Cardiac septum (tissue), 1 donor: ENCODE results near the gene DNAJC28. TPM values are rescaled to one million over a fixed set of nuclear protein-coding genes. Genes with fewer than 3 reads are reported as not detected.
"Not testable (repeated sequence)": the region's sequence is repeated elsewhere in the genome, so short reads cannot be mapped to it uniquely, and the experiment has no call there.

Source experiments
- DNase-seq: peaks from one replicate; pipeline ENCODE4 v3.0.0-alpha.2; 2020; ENCODE audit warnings: low spot score
- intact Hi-C: fragments of 100-400 bp; cut with DNase I; formaldehyde crosslinking; loops from one replicate; pipeline ENCODE4 v1.14.0; 2022
- long read RNA-seq: library from polyadenylated mRNA; unstranded; transcript quantifications from one replicate; pipeline ENCODE4 v2.0.0, GENCODE V29; 2021
- total RNA-seq: library from RNA; stranded (reverse); fragmentation: NEBNext Ultra II Directional; extraction: Animal tissue kit (Norgen Biotek cat#: 25700); gene quantifications from one replicate; pipeline ENCODE4 v1.2.1, GENCODE V29; 2021
- donor health status: DM: no; HTN: no; CAD: no.

DNAJC28 gene, protein sequence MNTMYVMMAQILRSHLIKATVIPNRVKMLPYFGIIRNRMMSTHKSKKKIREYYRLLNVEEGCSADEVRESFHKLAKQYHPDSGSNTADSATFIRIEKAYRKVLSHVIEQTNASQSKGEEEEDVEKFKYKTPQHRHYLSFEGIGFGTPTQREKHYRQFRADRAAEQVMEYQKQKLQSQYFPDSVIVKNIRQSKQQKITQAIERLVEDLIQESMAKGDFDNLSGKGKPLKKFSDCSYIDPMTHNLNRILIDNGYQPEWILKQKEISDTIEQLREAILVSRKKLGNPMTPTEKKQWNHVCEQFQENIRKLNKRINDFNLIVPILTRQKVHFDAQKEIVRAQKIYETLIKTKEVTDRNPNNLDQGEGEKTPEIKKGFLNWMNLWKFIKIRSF
- total RNA-seq: 4.6 TPM
- long read RNA-seq, partial matches to known transcripts: 0 of 1 reads
- long read RNA-seq, other reads (novel, unspliced or antisense): 0 of 1 reads

GRCh38 chr21:33491373-33492102 lies at the start of gene DNAJC28:
Gene DNAJC28 (minus strand): TSS chr21:33491716. CDS start chr21:33489393, 2,323 bp downstream.
- intact Hi-C loops: no loop called here
- DNase-seq: peak; percentile 94

DNA sequence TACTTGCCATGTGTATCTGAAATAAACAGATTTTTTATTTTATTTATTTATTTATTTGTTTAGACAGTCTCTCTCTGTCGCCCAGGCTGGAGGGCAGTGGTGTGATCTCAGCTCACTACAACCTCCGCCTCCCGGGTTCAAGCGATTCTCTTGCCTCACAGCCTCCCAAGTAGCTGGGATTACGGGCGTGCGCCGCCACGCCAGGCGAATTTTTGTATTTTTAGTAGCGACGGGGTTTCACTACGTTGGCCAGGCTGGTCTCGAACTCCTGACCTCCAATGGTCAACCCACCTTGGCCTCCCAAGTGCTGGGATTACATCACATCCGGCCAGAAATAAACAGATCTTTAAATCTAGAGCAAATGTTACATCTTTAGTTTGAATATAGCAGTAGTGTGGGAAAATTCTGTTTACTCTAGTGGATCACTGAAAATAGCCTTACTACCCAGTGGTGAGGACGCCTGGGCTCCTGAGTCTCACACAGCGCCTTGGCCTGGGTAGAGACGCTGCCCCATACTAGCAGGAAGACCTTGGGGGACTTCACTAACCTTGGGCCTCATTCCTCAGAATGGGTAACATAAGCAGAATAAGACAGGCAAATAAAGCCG lies 49.7 kb upstream of the DNAJC28 start:
- intact Hi-C loops: no loop called here
- DNase-seq: no peak

DNA sequence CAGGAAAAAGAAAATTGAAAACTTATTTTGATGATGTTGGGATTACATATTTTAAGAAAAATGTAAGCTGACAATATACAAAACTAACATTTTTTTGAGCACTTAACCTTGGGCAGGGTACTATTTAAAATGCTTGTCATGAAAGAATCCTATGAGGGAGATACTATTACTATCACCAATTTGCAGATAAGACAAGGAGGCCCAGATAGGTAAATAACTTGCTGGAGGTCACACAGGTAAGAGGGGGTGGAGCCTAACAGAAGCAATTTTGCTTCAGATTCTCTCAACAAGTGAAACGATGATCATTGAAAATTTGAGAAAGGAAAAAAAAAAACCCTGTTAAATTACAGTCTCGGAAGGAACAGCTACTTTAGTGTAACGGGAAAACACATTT lies 49.2 kb upstream of the DNAJC28 start:
- no peak for DNase-seq
- intact Hi-C loops: no loop called here

- DNase-seq: no peak
- intact Hi-C loops: no loop called here
Observed at GRCh38 chr21:33539616-33540015, 48.1 kb upstream of the DNAJC28 start.

DNA sequence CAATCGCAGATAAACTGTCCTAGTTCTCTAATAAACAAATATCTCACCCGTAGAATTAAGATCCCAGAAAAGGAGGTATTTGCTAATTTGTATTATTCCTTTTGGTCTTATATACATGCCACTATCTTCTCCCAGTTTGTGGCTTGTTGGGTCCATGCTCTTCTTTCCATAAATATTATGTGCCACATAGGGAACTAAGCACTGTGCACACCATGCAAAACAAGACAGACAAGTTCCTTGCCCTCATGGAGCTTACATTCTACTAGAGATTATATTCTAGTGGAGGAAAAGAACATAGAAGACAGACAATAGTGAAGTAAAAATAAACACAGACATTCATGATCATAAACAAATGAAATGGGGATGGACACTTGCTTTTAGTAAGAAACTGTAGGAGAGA lies 45.7 kb upstream of the DNAJC28 start:
- DNase-seq: no peak
- intact Hi-C loops: no loop called here

DNA sequence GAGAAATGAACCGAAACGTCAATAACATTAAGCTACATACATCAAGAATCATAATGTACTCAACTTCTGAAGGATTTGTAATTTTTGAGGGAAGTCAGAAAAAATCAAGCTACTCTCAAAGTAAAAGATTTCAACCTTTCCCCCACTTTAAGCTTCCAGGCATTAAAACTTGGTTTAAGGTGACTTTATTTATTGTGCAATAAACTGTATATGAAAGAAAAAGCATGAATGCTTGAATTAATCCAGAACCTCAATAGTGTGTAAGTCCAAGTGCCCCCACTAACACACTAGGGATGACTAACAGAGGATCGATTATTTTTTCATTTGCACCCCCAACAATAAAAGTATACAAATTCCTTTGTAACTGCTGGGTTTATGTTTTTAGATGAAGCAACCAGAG lies 39.5 kb upstream of the DNAJC28 start:
- DNase-seq: no peak
- intact Hi-C loops: no loop called here

GRCh38 chr21:33522953-33523349 lies 31.4 kb upstream of the DNAJC28 start:
- intact Hi-C loops: no loop called here

DNA sequence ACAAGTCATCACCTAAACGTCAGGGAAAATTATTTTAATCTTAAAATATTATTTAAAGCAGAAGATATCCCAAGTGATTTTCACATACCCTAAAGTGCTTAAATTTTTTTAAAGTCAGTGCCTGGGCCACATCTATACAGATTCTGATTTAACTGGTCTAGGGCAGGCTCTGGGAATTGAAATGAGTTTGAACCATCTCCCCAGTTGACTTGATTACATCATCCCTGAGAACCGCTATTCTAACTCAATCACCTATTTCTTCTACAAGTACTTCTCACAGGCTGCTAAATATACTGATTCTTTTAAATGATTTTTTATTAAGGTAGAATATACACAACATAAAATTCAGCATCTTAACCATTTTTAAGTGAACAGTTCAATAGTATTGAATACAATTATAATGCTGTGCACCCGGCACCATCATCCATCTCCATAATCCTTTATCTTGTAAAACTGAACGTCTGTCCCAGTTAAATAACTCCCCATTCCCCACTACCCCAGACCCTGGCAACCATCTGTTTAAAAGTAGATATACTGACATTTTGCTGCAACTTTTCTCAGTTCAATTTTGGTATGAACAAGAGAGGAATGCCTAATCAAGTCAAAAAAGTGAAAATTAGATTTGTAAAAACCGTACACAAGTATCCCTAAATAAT lies 30.9 kb upstream of the DNAJC28 start:
- no peak for DNase-seq
- intact Hi-C loops: no loop called here

More at GRCh38 chr21:33522953-33523349, 31.4 kb upstream of the DNAJC28 start:
- no peak for DNase-seq

DNA sequence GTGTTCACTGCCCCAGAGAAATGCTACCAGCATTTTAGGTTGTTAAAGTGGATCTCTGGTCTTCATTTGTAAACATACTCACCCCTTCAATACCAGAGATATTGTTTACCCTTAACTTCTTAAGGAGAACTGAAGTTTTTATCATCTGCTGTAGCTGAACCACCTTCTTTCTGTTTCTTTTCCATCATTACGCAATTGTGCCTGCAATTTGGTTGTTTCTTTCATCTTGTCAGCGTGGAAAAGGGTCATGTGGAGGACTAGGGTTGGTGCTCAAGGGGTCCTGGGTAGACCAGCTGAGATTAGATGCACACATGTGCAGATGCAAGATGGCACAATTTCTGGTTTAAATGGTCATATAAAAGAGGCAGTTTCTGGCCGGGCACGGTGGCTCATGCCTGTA lies 27.4 kb upstream of the DNAJC28 start:
- intact Hi-C loops: no loop called here
- no peak for DNase-seq

DNA sequence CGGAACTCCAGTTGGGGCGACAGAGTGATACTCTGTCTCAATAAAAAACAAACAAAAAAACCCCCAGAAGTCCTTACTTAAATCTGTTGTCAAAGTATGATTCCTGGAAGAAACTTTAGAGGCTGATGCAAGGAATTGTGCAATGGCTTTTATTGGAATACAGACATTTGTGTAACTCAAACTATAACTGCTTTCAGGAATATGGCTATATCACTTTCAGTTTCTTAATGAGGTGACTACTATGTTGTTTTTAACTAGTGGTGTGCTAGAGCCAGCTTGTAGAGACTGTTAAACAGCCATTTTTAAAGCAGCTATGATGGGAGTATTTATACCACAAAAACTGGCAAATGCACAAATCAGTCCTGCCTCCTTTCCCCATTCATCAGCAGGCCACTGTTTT lies 22.7 kb upstream of the DNAJC28 start:
- DNase-seq: no peak
- intact Hi-C loops: no loop called here

DNA sequence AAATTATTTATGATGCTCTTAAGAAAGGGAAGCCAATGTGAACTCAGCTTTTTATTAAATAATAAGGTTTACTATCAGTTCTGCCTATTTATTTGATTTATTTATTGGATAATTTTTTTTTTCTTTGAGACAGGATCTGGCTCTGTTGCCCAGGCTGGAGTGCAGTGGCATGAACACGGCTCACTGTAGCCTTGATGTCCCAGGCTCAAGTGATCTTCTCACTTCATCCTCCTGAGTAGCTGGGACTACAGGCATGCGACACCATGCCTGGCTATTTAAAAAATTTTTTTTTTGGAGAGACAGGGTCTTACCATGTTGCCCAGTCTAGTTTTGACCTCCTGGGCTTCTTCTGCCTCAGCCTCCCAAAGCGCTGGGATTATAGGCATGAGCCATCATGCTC lies 21.0 kb upstream of the DNAJC28 start:
- DNase-seq: no peak
- intact Hi-C loops: no loop called here

DNA sequence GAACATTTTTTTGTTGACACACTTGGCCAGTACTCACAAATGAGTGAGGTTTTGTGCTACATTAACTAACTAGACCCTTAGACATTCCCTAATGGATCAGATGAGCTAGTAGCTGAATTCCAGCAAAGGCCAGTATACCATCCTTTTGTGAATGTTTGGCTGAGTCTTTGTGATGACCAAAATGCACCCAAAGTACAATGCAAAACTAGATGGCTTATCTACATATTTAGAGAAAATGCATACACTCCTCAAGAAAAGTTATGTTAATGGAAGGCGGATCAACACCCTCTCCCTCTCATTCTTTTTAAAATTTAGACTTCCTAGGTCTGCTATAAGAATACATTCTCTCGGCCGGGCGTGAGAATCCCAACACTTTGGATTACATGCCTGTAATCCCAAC lies 20.1 kb upstream of the DNAJC28 start:
- intact Hi-C loops: no loop called here
- DNase-seq: no peak

- intact Hi-C loops: no loop called here
- no peak for DNase-seq
Observed at GRCh38 chr21:33510826-33511225, 19.3 kb upstream of the DNAJC28 start.

- DNase-seq, intact Hi-C loops: not testable (repeated sequence)
Observed at GRCh38 chr21:33507003-33507402, 15.5 kb upstream of the DNAJC28 start.

DNA sequence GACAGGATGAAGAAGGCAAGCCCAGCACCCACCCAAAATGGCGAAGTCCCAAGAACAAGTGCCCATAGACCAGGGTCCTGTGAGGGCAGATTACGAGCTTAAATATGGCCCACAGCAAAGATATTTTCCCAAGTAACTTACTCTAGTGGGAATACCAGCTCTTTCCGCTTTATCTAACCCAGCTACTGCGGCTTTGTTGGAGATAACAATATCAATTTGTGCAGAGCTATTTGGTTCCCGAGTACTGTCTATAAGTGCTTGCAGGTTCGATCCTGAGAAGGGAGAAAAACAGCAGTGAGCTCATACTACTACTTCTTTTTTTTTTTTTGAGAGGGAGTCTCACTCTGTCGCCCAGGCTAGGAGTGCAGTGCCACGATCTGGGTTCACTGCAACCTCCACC lies 14.3 kb upstream of the DNAJC28 start:
- intact Hi-C loops: no loop called here
- DNase-seq: no peak

GRCh38 chr21:33496345-33496744 lies 4.8 kb upstream of the DNAJC28 start:
- intact Hi-C loops: no loop called here

DNA sequence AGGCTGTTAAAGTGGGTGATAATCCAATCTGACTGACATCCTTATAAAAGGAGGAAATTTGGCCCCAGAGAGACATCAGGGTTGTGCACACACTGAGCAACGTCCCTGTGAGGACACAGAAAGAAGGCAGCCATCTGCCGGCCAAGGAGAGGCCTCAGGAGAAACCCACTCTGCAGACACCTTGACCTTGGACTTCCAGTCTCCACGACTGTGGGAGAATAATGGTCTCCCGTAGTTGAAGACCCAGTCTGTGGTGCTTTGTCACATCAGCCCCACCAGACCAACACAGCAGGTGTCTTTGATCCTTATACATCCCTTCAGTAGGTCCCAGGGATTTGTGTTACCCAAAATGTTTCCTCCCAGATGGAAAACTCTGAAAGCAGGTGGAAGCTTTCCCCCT lies 4.2 kb upstream of the DNAJC28 start:
- intact Hi-C loops: no loop called here

More at GRCh38 chr21:33496345-33496744, 4.8 kb upstream of the DNAJC28 start:
- DNase-seq: no peak

DNA sequence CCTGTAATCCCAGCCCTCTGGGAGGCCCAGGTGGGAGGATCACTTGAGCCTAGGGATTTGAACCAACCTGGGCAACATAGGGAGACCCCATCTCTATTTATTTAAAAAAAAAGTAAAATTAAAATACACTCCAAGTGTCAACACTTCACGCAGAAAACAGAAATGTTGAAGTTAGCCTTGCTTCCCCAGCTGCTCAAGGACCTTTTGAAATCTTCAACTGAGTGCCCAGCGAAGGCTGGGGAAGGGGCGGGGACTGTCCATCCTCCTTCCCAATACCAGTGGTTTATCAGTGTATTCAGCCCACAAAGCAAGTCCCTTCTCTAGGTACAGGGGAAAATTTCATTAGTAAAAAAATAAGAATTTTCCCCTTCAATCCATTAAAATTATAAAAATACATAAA lies 2.2 kb upstream of the DNAJC28 start:
- intact Hi-C loops: no loop called here
- DNase-seq: no peak

More for the DNA sequence above, 4.2 kb upstream of the DNAJC28 start:
- DNase-seq: no peak

GRCh38 chr21:33492571-33492970 lies 1.1 kb upstream of the DNAJC28 start:
- intact Hi-C loops: no loop called here
- DNase-seq: no peak

GRCh38 chr21:33490991-33491372 lies 534 bp downstream of the DNAJC28 start:
- no peak for DNase-seq
- intact Hi-C loops: no loop called here
